ENCODE measurements around the gene SPOCD1. TPM values are rescaled to one million over a fixed set of nuclear protein-coding genes. Genes with fewer than 3 reads are reported as not detected.

SPOCD1 gene
- total and polyA plus RNA-seq, 2 experiments from 2014 or later = 0.73 to 1.3 TPM

GRCh38 chr1:31745946-31746670 is 69.7 kb downstream of the SPOCD1 start:
- Histone ChIP-seq H3K27ac (ENCODE audit: low read depth) (no peak overlapping the region), H2AFZ (no peak overlapping the region)
- no peaks in the 10 kb centered on the region for H3K9me3 Mint-ChIP-seq

More at GRCh38 chr1:31745946-31746670, 69.7 kb downstream of the SPOCD1 start:
- Histone ChIP-seq H3K36me3 (ENCODE audit: insufficient read depth) (no peaks in the 10 kb centered on the region), H3K4me3 (no peak overlapping the region), H3K4me2 (no peak overlapping the region), H4K20me1 (replicated peaks; ENCODE audit: insufficient read depth) (no peaks in the 10 kb centered on the region), H3F3A (replicated peaks; ENCODE audit: low read depth) (no peaks in the 10 kb centered on the region), H3K4me1 (ENCODE audit: insufficient read depth) (peaks cover 10% of the 10 kb centered on the region), H3K79me2 (replicated peaks; ENCODE audit: insufficient read depth) (no peaks in the 10 kb centered on the region), H3K27me3 (ENCODE audit: insufficient read depth) (no peaks in the 10 kb centered on the region), H3K9me2 (ENCODE audit: insufficient read depth) (no peaks in the 10 kb centered on the region)
- Mint-ChIP-seq H3K4me3 (no peak overlapping the region; the same call in 2 of the 3 replicates), H3K27me3 (ENCODE audit: insufficient read depth, low read depth, poor library complexity) (peaks cover 18% of the 10 kb centered on the region), H3K4me1 (peaks cover 47% of the 10 kb centered on the region), H3K36me3 (ENCODE audit: low read depth) (no peaks in the 10 kb centered on the region; the same call in 2 of the 3 replicates), H3K27ac (0 out of 2 replicates have a peak overlapping the region, but pooled peaks have one; percentile 43)
- DNase-seq (ENCODE audit: low spot score) (no peak), ATAC-seq (no peak)
- TF ChIP-seq ZNF462 (CRISPR knock-in tag; IDR thresholded peaks at IDR 0.05) = no peak
- no peak for TF ChIP-seq STAT1 (IDR thresholded peaks at IDR 0.05; ENCODE audit: unreplicated experiment)
- TF ChIP-seq REST (IDR thresholded peaks at IDR 0.05; ENCODE audit: unreplicated experiment) = no peak
- no peak; a peak in 1 of 4 replicates for TF ChIP-seq CTCF (conservative IDR thresholded peaks at IDR 0.05; ENCODE audit: low read depth in 2 of 2)
- no peak for TF ChIP-seq CREB1 (CRISPR knock-in tag; IDR thresholded peaks at IDR 0.05; ENCODE audit: low read depth)
- TF ChIP-seq ZNF331 (CRISPR knock-in tag; IDR thresholded peaks at IDR 0.05; ENCODE audit: low read depth) = no peak
- no peak for TF ChIP-seq EZH2 (IDR thresholded peaks at IDR 0.05; ENCODE audit: low read depth, unreplicated experiment)
- TF ChIP-seq POLR2AphosphoS5 (IDR thresholded peaks at IDR 0.05; ENCODE audit: low read depth) = no peak
- no peak for TF ChIP-seq ETS1 (IDR thresholded peaks at IDR 0.05)
- no peak for TF ChIP-seq NANOG (IDR thresholded peaks at IDR 0.05; ENCODE audit: borderline replicate concordance)
- TF ChIP-seq EZH2phosphoT487 (IDR thresholded peaks at IDR 0.05; ENCODE audit: unreplicated experiment) = no peak
- no peak for TF ChIP-seq JUNB (IDR thresholded peaks at IDR 0.05; ENCODE audit: unreplicated experiment)
- no peak for TF ChIP-seq ZNF114 (CRISPR knock-in tag; IDR thresholded peaks at IDR 0.05)

All from GM23338 (cell line).